GOT3 (cell line): Measurements from ENCODE around the gene BCR.
"Not testable (repeated sequence)": the region's sequence is repeated elsewhere in the genome, so short reads cannot be mapped to it uniquely, and the experiment has no call there.

Experiments used
- DNase-seq: peaks from one replicate; lab custom pipeline; 2025; ENCODE audit warnings: mixed read lengths; lab: John Stamatoyannopoulos, UW

Gene BCR

DNA sequence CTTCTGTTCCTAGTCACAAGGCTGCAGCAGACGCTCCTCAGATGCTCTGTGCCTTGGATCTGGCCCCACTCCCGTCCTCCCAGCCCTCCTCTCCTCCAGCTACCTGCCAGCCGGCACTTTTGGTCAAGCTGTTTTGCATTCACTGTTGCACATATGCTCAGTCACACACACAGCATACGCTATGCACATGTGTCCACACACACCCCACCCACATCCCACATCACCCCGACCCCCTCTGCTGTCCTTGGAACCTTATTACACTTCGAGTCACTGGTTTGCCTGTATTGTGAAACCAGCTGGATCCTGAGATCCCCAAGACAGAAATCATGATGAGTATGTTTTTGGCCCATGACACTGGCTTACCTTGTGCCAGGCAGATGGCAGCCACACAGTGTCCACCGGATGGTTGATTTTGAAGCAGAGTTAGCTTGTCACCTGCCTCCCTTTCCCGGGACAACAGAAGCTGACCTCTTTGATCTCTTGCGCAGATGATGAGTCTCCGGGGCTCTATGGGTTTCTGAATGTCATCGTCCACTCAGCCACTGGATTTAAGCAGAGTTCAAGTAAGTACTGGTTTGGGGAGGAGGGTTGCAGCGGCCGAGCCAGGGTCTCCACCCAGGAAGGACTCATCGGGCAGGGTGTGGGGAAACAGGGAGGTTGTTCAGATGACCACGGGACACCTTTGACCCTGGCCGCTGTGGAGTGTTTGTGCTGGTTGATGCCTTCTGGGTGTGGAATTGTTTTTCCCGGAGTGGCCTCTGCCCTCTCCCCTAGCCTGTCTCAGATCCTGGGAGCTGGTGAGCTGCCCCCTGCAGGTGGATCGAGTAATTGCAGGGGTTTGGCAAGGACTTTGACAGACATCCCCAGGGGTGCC, 109.8 kb downstream of the BCR start:
- no peak for DNase-seq

DNA sequence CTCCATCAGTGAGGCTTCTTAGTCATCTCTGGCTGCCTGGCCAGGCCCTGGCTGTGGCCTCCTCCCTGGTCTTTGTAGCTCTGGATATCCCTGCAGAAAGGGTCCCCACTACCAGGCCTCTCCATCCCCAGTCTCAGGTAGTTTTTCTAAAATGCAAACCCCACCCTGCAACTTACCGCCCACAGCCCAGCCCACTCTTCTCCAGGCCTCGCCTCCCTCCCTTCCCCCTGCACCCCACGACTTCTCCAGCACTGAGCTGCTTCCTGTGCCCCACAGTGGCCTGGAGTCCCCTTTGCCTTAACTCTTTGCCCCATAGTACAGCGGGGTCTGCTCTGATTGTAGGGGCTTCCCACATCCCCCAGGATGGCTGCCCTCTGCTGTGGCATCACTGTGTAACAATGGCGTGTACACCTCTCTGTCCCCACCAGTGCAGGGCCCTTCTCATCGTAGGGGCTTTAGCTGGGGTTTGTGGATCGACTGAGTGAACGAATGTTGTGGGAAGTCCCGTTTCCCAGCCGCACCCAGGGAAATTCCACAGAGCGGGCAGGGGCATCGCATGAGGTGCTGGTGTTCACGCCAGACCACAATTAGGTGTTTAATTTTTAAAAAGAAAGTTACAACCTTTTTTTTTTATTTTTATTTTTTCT, 111.6 kb downstream of the BCR start:
- DNase-seq: no peak

GRCh38 chr22:23292453-23293350, 112.4 kb downstream of the BCR start:
- DNase-seq: no peak

DNA sequence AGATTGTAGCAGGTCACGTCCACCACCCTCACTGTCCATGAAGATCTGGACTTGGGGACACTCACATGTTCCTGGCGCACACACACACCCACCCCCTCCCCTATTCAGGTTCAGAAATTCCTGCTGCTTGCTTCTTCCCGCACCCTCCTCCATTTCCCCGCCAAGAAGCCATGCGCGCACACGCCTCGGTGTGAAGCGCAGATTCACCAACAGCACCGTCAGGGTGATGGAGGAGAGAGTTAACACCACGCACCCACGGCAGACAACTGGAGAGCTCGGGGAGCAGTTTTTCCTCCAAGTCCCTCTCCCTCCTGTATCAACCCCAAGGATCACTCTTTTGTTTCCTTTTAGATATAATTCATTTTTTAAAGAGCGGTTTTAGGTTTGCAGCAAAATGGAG, 113.4 kb downstream of the BCR start:
- DNase-seq: no peak

DNA sequence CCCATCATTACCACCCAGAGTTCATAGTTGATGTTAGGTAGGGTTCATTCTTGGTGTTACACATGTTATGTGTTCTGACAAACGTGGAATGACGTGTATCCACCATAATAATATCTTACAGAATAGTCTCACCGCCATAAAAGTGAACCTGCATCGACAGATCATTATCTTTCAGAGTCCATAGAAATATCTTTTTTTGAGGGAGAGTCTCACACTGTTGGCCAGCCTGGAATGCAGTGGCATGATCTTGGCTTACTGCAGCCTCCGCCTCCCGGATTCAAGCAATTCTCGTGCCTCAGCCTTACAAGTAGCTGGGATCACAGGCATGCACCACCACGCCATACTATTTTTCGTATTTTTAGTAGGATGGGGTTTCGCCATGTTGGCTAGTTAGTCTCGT, 113.9 kb downstream of the BCR start:
- no peak for DNase-seq

GRCh38 chr22:23300476-23300875, 120.2 kb downstream of the BCR start:
- no peak for DNase-seq

DNA sequence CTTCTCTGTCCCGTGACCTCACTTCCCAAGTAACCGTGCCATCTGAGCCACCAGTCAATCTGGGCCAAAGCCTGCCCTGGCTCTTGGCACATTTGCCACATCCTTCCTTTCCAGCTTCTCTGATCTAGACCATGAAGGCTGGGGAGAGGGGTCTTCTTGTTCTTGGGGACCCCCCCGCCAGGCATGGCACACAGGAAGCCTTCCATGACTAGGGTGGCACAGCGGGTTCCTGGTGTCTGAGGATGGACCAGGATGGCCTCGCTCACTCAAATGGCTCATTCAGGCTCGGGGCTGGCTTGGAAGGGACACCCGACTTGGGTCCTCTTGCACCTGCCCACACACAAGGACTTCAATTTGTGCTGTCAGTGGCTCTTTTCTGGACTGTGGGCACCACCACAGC, 121.3 kb downstream of the BCR start:
- DNase-seq: no peak

DNA sequence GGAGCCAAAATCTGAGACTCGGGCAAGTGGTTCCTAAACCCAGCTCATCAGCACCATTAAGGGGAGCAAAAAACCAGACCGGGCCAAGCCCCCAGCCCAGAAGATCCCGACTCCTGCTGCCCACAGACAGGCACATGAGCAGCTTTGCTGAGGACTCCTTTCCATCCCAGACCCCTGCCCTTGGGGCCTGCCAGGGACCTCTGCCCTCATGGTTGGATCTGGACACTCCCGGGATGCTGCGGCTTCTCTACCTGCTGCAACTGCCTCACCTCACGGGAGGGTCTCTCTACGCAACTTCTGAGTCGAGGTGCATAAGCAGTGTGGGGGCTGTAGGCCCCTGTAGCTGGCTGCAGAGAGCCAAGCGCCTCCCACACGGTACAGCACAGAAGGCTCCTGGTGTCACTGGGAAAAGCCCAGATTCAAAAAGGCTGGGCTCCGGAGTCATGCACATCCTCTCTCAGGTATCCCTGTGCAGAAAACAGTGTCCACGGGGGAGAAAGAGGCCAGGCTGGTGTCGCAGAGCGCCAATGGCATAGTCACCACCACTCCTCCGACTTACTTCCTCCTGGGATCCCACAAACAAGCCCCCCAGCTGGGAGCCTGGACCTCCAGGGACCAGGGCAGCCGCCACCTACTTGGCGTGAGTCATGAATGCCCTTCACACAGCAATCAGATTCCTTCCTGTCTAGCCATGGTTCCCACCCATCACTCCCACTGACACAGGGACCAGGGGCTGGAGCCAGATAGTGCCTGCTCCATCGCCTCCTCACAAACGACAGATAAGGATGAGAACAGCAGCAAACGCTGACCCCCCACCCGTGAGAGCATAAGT, 122.1 kb downstream of the BCR start:
- no peak for DNase-seq

DNA sequence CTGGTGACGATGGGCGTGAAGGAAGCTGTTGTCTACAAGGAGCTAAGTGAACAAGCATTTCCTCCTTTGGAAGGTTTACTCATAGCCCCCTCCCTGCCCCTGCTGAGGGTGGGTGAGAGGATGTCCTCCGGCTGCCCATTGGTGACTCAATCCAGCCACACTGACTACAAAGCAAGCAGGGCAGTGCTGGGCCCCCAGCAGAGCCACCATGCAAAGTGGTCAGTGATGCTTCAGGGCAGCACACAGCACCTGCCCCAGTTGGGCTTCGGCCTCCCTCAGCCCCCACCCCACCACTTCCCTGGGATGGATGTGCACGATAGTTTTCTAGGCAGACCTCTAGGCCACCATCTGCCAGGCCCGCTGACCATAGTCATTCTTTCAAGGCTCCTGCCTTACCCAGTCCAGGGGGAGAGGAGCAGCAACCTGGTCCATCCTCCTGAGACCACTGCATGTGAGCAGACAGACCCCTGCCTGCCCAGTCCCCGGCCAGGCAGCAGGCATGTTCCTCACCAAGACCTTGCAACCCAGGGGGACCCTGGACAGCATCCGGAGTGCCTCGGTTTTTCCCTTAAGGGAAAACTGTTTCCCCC, 125.1 kb downstream of the BCR start:
- DNase-seq: no peak

GRCh38 chr22:23305922-23306374, 125.6 kb downstream of the BCR start:
- no peak for DNase-seq

GRCh38 chr22:23306438-23306921, 126.2 kb downstream of the BCR start:
- DNase-seq: no peak

DNA sequence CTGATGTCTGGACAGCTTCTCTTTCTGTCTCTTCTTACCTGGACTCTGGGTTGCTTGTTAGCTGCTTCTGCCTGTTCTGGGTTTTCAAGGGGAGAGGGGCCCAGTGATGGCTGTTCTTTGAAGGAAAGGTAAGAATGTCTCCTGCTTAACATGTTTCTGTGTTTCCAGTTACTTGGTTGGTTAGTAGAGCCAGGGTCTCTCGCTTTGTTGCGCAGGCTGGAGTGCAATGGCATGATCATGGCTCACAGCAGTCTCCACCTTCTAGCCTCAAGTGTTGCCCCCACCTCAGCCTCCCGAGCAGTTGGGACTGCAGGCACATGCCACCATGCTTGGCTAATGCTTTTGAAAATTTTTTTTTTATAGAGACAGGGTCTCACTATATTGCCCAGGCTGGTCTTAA, 126.6 kb downstream of the BCR start:
- no peak for DNase-seq

DNA sequence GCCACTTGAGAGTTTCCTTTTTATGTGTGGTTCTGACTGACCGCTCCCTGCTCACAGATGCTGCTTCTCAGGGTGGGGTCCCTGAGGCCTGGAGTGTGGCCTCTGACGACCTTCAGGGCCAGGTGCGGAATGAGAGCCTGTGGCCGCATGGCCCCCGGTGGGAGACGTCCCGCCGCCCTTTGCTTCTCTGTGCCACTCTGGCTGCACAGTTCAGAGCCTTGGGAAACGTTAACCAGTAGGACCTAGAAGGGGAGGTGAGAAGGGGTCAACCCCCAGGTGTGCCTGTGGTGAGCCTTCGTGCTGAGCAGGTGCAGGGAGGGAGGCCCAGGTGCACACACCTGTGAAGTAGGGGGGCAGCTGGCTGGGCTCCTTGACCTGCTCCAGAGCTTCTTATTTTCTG, 127.2 kb downstream of the BCR start:
- not testable (repeated sequence) for DNase-seq

DNA sequence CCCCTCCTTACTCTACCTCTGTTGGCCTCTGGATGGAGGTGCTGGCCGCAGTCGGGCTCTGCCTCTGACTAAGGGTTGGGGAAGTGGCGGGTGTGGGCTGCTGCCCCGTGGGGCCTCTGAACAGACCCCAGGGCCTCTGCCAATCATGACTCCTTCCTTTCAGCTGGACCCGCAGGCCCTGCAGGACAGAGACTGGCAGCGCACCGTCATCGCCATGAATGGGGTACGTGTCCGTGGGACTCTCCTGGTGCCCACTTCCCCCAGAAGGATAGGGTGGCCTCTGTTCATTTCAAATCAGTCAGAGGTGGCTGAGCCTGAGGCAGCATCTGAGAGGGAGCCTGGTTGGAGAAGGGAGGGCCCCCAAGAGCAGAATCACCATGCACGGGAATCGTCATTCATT, 129.0 kb downstream of the BCR start:
- DNase-seq: not testable (repeated sequence)

DNA sequence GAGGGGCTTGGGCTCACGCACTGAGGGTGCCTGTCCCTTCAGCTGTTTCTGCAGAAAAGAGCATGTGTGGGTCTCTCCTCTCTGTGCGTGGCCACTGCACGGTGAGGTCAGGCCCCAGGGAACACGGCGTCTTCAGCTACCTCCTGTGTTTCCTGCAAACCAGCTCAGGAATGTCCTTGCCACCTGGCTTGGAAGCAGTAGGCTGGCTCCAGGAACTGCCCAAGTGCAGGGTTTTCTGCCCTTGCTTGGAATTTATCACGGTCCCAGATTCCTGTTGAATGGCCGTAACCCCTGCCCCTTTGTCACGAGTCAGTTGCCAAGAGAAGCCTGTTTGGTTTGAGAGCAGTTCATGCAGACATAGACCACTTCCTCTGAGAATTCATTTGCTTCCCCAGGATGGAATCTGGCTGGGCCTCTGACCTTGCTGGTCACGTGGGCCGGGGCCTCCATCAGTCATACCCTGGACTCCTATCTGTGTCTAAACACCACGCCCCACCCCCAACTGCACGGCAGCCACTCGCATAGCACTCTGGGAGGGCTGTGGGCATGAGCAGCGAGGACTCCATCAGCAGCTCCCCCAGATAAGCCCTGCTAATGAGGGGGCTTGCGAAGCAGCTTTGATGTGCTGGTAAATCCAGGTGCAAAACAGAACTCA, 130.3 kb downstream of the BCR start:
- not testable (repeated sequence) for DNase-seq

- DNase-seq: not testable (repeated sequence)
Observed at GRCh38 chr22:23311635-23312420, 131.5 kb downstream of the BCR start.

DNA sequence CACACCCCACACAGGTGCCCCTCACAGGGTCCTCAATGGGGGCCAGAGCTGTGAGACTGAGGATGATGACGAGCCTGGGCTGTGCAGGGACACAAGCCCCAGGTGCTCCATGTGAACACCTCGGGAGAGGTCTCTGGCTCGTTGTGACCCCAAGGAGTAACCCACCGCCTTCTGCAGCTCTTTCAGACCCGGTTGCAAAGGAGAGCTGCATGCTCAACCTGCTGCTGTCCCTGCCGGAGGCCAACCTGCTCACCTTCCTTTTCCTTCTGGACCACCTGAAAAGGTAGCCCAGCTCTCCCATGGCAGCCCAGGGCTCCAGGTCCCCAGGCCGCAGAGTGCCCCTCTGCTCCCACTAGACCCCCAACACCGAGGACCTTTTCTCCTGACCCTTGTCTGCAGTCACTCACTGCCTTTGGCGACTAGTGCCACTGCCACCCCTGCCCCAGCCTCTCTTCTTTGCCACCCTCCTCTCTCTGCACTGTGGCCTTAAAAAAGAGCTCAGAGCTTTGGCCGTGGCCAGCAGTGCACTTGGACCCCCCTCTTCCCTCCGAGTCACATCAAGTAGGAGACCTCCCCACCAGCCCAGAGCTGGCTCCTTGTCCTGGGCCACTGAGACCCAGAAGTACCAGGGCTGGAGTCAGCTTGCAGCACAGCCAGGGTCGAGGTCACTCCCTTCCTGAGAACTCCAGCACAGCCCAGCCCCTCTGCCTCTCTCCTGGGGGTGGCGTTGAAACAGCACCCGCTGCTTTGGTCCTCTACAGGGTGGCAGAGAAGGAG, 133.7 kb downstream of the BCR start:
- no peak for DNase-seq

- DNase-seq: no peak
Observed at GRCh38 chr22:23315341-23315917, 135.1 kb downstream of the BCR start.
